ENCODE data around the gene ARHGEF28. TPM values are rescaled to one million over a fixed set of nuclear protein-coding genes. Genes with fewer than 3 reads are reported as not detected.

Gene ARHGEF28
- total and polyA plus RNA-seq, 10 of the 15 experiments (the other 5 are each of a cell fraction or from before 2014, with no cell fraction given): 0.10 to 0.72 (median 0.22) TPM; not detected in 2

DNA sequence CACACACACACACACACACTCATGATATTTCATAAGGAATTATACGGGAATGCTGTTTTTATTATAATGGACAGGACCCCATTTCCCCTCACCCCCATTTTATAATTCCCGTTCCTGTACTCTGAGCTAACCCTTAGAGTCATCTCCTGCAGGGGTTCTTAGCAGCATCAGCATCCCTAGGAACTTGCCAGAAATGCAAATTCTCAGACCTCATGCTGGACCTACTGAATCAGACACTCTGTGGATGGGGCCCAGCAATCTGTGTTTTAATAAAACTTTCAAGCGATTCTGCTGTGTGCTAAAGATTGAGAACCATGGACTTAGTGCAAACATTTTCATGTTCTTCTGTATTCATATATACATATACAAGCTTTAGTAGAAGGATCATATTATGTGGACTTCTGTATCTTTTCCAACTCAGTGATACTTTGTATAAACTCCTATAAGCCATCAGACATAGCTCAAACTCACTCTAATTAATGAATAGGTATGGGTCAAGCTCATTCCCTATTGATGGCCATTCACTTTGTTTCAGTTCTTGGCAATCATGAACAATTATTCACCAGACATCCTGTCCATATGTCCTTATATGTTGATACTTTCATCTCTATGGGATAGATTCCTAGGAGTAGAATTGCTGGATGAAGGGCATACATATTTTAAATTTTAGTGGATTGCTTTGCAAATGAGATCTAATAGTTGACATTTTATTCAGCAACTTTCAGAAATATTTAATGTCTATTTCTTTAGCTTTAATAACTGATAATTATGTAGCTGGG lies 65.5 kb downstream of the ARHGEF28 start:
- no TSS peak for BruUV-seq (replicated peaks)
- in situ Hi-C loops (cut with MboI): no loop called here

DNA sequence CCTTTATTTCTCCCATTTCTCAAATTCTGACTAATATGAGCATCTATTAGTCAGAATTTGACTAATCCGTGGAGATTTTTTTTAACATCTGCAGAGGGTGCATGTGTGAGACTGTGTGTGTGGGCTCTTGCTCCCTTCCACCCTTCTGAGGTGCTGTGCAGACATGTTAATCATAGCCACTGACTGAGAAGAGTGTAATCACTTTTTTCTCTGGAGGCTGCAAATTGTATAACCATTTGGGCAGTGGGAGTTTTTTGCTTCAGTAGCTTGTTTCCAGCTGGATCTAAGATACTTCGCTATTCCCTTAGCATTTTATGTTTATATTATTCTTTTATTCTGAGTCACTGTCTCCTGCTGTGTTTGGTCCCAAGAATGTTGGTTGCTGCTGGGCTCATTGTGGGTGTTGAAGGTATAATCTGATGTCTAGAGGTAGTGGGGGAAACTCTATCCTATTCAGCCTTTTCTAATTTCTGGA lies 66.2 kb downstream of the ARHGEF28 start:
- in situ Hi-C loops (cut with MboI) (no loop called here), intact Hi-C loops (cut with micrococcal nuclease; ENCODE audit: unreplicated experiment) (loop anchor here (2.0 to 5.0 kb wide), 3 partner anchors 23 to 101 kb away; no protein-coding TSS in a partner anchor)
- Histone ChIP-seq H3K4me1 (ENCODE audit: control insufficient read depth, insufficient read depth, low read length) (peaks cover 17% of the 10 kb centered on the region), H3K27me3 (replicated peaks in 1 of 2; ENCODE audit: control insufficient read depth in 2 of 2, insufficient read depth in 2 of 2, low read length in 1 of 2) (no peaks in the 10 kb centered on the region), H3K79me2 (ENCODE audit: control insufficient read depth, insufficient read depth, low read length) (no peaks in the 10 kb centered on the region), H3K9ac (ENCODE audit: control insufficient read depth, insufficient read depth, low read length) (no peak overlapping the region), H3K4me3 (no peak overlapping the region), H3K4me2 (ENCODE audit: control insufficient read depth, insufficient read depth) (peak overlapping the region; percentile 21; the same call in 1 of the 2 replicates), H3K9me3 (replicated peaks; ENCODE audit: control insufficient read depth, insufficient read depth, low read length) (no peaks in the 10 kb centered on the region), H4K20me1 (ENCODE audit: control insufficient read depth, insufficient read depth) (no peaks in the 10 kb centered on the region), H3K36me3 (ENCODE audit: control insufficient read depth in 2 of 2, insufficient read depth in 2 of 2, low read length in 1 of 2) (no peaks in the 10 kb centered on the region), H3K27ac (ENCODE audit: control insufficient read depth, insufficient read depth) (peak overlapping the region; percentile 9; the same call in 1 of the 2 replicates), H2AFZ (ENCODE audit: control insufficient read depth, low read depth, low read length) (no peak overlapping the region)
- DNase-seq (ENCODE audit: low read depth, low spot score) (no peak), FAIRE-seq (no peak), ATAC-seq (peak; percentile 63)
- RAD21 ChIA-PET (ENCODE audit: unreplicated experiment): interaction anchor here (0.7 to 5.9 kb wide), 17 partner anchors 9 to 104 kb away, joined by 3 to 49 read pairs (median 13); partner anchors contain the start of gene ARHGEF28
- 14% methylated on average over 2 of the region's 2 CpGs for WGBS (ENCODE audit: insufficient coverage, insufficient replicate concordance, low lambda C conversion rate, missing lambda C conversion rate)
- CTCF ChIA-PET: interaction anchor here (0.9 to 7.1 kb wide), 21 partner anchors 10 to 104 kb away, joined by 3 to 90 read pairs (median 6); no protein-coding TSS in a partner anchor
- SMC1A ChIA-PET (ENCODE audit: uncharacterized antibody, unreplicated experiment): interaction anchor here (0.6 to 8.6 kb wide), 21 partner anchors 9 to 938 kb away, joined by 3 to 104 read pairs (median 11); partner anchors contain the start of gene ARHGEF28
- POLR2A ChIA-PET: interaction anchor here (0.5 to 5.9 kb wide), 9 partner anchors 14 to 112 kb away, joined by 3 to 28 read pairs (median 4); no protein-coding TSS in a partner anchor
- no TSS peak for BruUV-seq (replicated peaks)
- TF ChIP-seq, protein P1, sequence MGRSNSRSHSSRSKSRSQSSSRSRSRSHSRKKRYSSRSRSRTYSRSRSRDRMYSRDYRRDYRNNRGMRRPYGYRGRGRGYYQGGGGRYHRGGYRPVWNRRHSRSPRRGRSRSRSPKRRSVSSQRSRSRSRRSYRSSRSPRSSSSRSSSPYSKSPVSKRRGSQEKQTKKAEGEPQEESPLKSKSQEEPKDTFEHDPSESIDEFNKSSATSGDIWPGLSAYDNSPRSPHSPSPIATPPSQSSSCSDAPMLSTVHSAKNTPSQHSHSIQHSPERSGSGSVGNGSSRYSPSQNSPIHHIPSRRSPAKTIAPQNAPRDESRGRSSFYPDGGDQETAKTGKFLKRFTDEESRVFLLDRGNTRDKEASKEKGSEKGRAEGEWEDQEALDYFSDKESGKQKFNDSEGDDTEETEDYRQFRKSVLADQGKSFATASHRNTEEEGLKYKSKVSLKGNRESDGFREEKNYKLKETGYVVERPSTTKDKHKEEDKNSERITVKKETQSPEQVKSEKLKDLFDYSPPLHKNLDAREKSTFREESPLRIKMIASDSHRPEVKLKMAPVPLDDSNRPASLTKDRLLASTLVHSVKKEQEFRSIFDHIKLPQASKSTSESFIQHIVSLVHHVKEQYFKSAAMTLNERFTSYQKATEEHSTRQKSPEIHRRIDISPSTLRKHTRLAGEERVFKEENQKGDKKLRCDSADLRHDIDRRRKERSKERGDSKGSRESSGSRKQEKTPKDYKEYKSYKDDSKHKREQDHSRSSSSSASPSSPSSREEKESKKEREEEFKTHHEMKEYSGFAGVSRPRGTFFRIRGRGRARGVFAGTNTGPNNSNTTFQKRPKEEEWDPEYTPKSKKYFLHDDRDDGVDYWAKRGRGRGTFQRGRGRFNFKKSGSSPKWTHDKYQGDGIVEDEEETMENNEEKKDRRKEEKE (IDR thresholded peaks at IDR 0.05): no peak
- TF ChIP-seq TCF12 (IDR thresholded peaks at IDR 0.05; ENCODE audit: low read depth, low read length): peak; percentile 64; the same call in 1 of the 2 replicates
- TF ChIP-seq ZNF622 (IDR thresholded peaks at IDR 0.05): no peak
- TF ChIP-seq, protein P2, sequence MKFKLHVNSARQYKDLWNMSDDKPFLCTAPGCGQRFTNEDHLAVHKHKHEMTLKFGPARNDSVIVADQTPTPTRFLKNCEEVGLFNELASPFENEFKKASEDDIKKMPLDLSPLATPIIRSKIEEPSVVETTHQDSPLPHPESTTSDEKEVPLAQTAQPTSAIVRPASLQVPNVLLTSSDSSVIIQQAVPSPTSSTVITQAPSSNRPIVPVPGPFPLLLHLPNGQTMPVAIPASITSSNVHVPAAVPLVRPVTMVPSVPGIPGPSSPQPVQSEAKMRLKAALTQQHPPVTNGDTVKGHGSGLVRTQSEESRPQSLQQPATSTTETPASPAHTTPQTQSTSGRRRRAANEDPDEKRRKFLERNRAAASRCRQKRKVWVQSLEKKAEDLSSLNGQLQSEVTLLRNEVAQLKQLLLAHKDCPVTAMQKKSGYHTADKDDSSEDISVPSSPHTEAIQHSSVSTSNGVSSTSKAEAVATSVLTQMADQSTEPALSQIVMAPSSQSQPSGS (IDR thresholded peaks at IDR 0.05; ENCODE audit: low read length): peak; percentile 87
- TF ChIP-seq, protein P3, sequence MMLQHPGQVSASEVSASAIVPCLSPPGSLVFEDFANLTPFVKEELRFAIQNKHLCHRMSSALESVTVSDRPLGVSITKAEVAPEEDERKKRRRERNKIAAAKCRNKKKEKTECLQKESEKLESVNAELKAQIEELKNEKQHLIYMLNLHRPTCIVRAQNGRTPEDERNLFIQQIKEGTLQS (IDR thresholded peaks at IDR 0.05; ENCODE audit: borderline replicate concordance, extremely low read depth, low read depth, low read length): no peak
- no peak for TF ChIP-seq SUZ12 (IDR thresholded peaks at IDR 0.05; ENCODE audit: unreplicated experiment)
- 0 out of 2 replicates have a peak, but pooled peaks have one; percentile 23 for TF ChIP-seq TCF3 (IDR thresholded peaks at IDR 0.05; ENCODE audit: borderline replicate concordance, insufficient read depth, low read depth, low read length)
- no peak for TF ChIP-seq ZNF217 (IDR thresholded peaks at IDR 0.05)

More for the DNA sequence above, 65.5 kb downstream of the ARHGEF28 start:
- CTCF ChIA-PET: interaction anchor here (0.9 to 7.1 kb wide), 15 partner anchors 9 to 105 kb away, joined by 3 to 90 read pairs (median 6); no protein-coding TSS in a partner anchor
- H4K20me1 ChIP-seq (ENCODE audit: control insufficient read depth, insufficient read depth): no peaks in the 10 kb centered on the region
- POLR2A ChIA-PET: interaction anchor here (0.5 to 5.9 kb wide), 7 partner anchors 13 to 208 kb away, joined by 3 to 28 read pairs (median 3); no protein-coding TSS in a partner anchor
- H3K4me3 ChIP-seq: no peak overlapping the region
- FAIRE-seq (no peak), DNase-seq (ENCODE audit: low read depth, low spot score) (no peak), ATAC-seq (no peak)
- no peak overlapping the region for H3K9ac ChIP-seq (ENCODE audit: control insufficient read depth, insufficient read depth, low read length)
- RAD21 ChIA-PET (ENCODE audit: unreplicated experiment): interaction anchor here (0.9 to 5.9 kb wide), 13 partner anchors 9 to 100 kb away, joined by 3 to 49 read pairs (median 31); partner anchors contain the start of gene ARHGEF28
- H2AFZ ChIP-seq (ENCODE audit: control insufficient read depth, low read depth, low read length): no peak overlapping the region
- H3K27ac ChIP-seq (ENCODE audit: control insufficient read depth, insufficient read depth): no peak overlapping the region
- 57% methylated on average over 3 of the region's 3 CpGs for WGBS (ENCODE audit: insufficient coverage, insufficient replicate concordance, low lambda C conversion rate, missing lambda C conversion rate)
- no peaks in the 10 kb centered on the region for H3K36me3 ChIP-seq (ENCODE audit: control insufficient read depth in 2 of 2, insufficient read depth in 2 of 2, low read length in 1 of 2)
- peaks cover 17% of the 10 kb centered on the region for H3K4me1 ChIP-seq (ENCODE audit: control insufficient read depth, insufficient read depth, low read length)
- no peaks in the 10 kb centered on the region for H3K27me3 ChIP-seq (replicated peaks in 1 of 2; ENCODE audit: control insufficient read depth in 2 of 2, insufficient read depth in 2 of 2, low read length in 1 of 2)
- H3K9me3 ChIP-seq (replicated peaks; ENCODE audit: control insufficient read depth, insufficient read depth, low read length): no peaks in the 10 kb centered on the region
- no peak overlapping the region; the same call in 1 of the 2 replicates for H3K4me2 ChIP-seq (ENCODE audit: control insufficient read depth, insufficient read depth)
- intact Hi-C loops (cut with micrococcal nuclease; ENCODE audit: unreplicated experiment): loop anchor here (2.0 to 5.0 kb wide), 3 partner anchors 23 to 101 kb away; no protein-coding TSS in a partner anchor
- SMC1A ChIA-PET (ENCODE audit: uncharacterized antibody, unreplicated experiment): interaction anchor here (0.6 to 8.6 kb wide), 16 partner anchors 13 to 938 kb away, joined by 3 to 104 read pairs (median 31); no protein-coding TSS in a partner anchor
- no peak for TF ChIP-seq TAF1 (IDR thresholded peaks at IDR 0.05; ENCODE audit: borderline replicate concordance, low read depth, low read length)
- no peaks in the 10 kb centered on the region for H3K79me2 ChIP-seq (ENCODE audit: control insufficient read depth, insufficient read depth, low read length)

Measured in GM12878 (cell line).